Body of pancreas (tissue), 4 donors: ENCODE data around the gene CXCR4.

Experiments used
- CTCF ChIP-seq, 7 experiments: fragments of 450-650 bp in 4 of 7; fragments of 200-600 bp in 3 of 7; sonication (generic) in 3 of 7; IDR thresholded peaks; one replicate each; pipeline ENCODE4 v1.5.1; 2016 to 2019; ENCODE audit warnings: antibody characterized with exemption in 7 of 7
- POLR2A ChIP-seq, 3 donors: fragments of 450-650 bp; IDR thresholded peaks; one replicate each; pipeline ENCODE4 v1.6.1; 2016; ENCODE audit warnings: antibody characterized with exemption in 3 of 3, mild to moderate bottlenecking in 2 of 3

GRCh38 chr2:136081582-136082210 is 36.3 kb downstream of the CXCR4 start:
- TF ChIP-seq CTCF (IDR thresholded peaks at IDR 0.05) (no peak), POLR2A (IDR thresholded peaks at IDR 0.05) (no peak)
